GM18511 (cell line): ENCODE results near the gene THOP1.
"Not testable (repeated sequence)": the region's sequence is repeated elsewhere in the genome, so short reads cannot be mapped to it uniquely, and the experiment has no call there.

Source experiments
- ATAC-seq: cut with Tn5 transposase; IDR thresholded peaks from one replicate; pipeline ENCODE4 v1.9.1; 2021; ENCODE audit warnings: mild to moderate bottlenecking, moderate library complexity; ENCODE audit not compliant: unreplicated experiment

The THOP1 gene

DNA sequence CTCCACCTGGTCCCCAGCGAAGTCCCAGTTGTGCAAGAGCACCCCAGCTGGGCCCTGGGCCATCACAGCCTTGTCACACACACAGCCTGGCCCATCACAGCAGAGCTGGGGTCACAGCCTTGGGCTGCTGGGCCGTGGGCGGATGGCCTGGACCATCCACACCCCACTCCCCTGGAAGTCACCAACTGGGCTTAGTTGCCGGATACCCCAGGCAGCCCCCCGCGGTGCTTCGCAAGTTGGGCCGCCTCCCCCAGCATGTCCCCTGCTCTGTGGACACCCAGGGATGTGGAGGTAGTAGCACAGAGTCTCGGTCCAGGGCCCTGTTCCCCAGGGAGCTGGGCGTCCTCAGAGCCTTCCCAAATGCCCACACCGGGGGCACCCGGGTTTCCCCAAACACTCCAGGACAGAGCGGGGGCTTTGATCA is 29.9 kb downstream of the THOP1 start:
- ATAC-seq, result no peak

DNA sequence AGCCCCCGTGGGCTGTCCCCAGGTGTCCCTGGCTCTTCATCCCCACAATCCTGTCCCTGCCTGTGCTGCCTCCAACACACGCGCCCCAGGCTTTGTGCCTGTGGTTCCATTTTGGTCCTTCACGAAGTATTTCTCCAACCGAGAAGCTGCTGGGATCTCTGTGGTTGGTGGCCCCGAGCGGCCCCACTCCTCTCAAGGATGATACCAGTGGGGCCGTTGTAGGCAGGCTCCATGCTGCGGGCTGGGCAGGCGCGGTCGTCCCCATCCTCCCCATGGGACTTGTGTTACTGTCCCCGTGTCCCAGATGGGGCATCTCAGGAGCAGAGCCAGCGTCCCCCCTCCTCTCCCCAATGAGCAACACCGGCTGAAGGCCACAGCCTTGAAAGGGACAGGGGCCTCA is 30.6 kb downstream of the THOP1 start:
- no peak for ATAC-seq

DNA sequence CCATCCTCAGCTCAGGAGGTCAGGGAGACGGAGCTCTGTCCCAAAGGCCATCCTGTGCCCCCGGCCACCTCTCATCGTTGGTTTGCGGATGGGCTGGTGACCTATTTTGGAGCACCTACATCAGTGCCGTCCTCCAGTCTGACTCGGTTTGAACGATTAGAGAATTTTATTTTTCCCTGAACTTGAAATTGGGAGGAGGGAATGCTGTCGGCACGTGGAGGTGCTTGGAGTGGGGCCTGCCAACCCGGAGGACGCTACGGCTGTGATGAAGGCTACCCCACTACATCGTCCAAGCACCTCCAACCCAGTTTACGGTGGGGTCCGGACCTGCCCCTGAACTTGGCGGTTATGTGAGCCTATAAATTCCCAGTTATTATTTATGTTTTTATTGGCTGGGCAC is 31.3 kb downstream of the THOP1 start:
- ATAC-seq, result no peak

DNA sequence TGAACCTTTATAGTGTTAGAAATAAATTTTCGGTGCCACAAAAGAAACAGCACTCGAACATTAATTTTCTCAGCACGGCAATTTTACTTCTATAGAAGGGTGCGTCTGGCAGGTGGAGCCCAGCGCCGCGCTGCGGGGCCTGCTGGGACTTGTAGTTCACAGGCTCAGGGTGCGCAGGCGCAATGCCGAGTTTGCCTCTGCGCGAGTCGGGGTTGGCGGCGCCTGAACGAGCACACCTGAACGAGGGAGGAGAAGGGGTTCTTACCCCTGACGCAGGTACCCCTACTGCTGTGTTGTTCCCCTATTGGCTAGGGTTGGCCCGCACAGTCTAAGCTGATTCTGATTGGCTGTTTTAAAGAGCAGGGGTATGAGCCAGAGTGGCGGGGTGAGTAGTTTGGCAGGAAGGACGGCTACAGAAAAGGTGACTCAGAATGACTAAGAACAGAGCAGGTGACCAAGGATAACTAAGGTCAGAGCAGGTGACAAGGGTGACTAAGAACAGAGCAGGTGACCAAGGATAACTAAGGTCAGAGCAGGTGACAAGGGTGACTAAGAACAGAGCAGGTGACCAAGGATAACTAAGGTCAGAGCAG is 32.0 kb downstream of the THOP1 start:
- ATAC-seq, result not testable (repeated sequence)

DNA sequence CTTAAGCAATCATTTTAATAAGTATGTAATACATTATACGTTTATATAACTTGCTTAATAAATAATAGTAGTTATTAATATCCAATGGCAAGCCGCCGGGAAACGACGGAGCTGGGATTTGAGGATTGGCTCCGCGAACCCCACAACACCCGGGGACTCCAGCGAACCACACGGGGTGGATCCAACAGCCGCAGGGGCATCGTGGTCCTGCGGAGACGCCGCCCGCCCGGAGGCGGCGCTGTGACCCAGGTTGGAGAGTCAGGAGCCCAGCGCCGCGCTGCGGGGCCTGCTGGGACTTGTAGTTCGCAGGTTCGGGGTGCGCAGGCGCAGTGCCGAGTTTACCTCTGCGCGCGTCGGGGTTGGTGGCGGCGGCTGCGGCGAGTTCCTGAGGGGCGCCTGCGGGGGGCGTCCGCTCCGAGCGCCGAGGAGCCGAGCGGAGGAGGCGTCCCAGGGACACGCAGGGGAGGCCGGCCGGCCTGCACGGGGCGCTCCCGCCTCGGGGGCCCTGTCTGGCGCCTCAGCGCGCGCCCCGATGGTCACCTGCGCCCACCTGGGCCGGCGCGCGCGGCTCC is 34.3 kb downstream of the THOP1 start, which contains the start of gene ZNF554:
ZNF554 (plus strand) TSS at position 329 of the 572 bp plus-strand sequence; CDS start at position 533, 204 bp downstream.
- peak; percentile 88 for ATAC-seq

DNA sequence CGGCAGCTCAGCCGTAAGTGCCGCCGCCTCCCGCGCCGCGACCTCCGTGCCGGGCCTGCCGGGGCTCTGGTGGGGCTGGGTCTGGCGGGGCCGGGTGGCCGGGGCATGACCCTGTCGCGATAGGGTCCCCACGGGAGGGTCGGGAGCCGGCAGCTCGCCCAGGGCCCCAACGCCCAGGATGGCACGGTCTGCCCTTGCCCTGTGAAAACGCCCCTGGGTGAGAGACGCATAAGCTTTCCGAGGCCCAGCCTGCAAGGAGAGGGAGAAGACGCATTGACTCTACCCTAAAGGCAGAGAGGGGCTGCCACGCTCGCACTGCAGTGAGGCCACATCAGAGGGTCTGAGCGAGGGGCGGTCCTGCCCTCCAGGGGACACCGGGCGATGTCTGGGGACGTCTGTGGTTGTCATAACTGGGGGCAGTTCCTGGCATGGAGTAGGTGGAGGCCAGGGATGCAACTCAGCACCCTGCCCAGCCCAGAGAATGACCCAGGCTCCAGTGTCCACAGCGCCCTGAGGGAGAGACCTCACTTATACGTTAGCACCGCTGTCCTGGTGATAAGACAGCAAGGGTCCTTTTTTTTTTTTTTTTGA is 34.9 kb downstream of the THOP1 start:
- ATAC-seq, result peak; percentile 16

DNA sequence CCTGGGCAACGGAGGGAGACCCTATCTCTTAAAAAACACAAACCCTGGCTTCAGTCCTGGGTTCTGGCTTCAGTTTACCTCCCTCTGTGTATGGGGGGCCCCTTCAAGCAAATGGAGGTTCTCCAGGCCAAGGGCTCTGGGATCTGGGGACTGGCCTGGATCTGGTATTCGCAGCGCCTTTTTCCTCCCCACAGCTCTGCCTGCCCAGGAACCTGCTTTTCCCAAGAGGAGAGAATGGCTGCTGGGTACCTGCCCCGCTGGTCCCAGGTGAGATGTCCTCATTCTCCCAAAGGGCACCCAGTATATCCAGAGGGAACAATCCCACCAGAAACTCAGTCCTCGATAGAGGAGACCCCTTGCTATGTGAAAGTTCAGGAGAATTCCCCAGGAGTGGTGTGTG is 37.5 kb downstream of the THOP1 start:
- no peak for ATAC-seq

DNA sequence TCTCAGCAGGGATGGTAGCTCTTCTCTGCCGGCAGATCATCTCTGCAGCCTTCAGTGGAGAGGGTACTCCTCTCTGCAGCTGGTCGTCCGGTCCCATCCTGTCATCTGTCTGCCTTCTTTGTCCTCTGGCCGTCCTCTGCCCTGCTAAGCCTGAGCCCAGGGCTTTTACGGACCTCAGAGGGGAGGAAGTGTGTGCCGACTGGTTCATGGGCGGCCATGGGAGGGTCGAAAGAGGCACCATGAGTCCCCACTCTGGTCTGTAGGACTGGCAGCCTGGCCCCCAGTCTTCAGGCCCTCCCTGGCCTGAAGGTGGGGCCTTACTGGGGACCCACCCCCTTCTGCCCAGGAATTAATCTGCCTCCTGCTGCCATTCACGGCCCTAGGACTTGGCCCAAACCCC is 38.3 kb downstream of the THOP1 start:
- no peak for ATAC-seq

DNA sequence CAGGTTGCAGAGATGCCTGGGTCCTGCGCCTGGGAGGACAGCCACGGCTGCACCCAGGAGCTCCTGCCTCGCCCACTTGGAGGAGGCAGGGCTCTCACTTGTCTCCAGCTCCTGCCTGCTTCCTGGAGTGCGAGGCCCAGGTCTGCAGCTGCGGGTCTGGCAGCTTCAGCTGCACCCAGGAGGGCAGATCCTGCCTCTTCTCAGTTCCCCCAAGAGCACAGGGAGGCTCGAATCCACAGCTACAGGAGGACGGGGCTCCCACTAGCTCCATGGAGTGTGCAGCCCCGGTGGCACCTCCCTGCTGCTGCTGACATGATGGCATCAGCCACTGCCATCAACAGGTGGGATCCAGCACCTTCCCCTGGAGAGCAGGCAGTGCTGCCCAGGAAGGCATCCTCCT is 38.8 kb downstream of the THOP1 start:
- ATAC-seq, result no peak

DNA sequence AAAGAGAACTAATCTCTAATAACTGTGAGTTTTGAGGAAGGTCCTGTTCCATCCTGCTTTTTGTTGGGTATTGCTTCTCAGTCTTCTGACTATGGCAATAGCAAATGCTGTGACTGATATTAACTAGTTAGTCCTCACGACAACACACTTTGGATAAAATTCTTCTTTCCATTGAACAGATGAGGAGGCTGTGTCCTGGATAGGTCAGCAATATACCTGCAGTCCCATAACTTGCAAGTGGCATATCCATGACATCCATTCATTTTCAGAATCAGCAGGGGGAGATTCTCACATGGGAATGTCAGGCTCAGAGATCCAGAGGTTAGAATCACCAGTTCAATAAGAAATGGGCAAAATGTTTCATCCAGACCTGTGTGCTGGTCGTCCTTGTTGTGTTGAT is 41.7 kb downstream of the THOP1 start:
- ATAC-seq, result no peak

DNA sequence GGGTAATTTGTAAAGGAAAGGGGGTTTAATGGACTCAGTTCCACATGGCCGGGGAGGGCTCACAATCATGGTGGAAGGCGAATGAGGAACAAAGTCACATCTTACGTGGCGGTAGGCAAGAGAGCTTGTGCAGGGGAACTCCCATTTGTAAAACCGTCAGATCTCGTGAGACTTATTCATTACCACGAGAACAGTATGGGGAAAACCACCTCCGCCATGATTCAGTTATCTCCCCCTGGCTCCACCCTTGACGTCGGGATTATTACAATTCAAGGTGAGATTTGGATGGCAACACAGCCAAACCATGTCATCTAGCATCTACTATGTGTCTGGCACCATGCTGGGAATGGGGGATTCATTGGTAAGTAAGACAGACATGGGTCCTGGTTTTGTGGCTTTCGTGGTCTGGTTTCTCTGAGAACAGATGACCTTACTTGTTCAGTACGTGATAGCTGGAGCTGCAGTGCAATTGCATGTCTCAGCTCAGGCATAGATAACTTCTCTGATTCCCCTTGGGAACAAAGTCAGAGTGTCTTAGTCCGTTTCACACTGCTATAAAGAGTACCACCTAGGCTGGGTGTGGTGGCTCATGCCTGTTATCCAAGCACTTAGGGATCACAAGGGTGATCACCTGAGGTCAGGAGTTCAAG is 42.7 kb downstream of the THOP1 start:
- no peak for ATAC-seq

DNA sequence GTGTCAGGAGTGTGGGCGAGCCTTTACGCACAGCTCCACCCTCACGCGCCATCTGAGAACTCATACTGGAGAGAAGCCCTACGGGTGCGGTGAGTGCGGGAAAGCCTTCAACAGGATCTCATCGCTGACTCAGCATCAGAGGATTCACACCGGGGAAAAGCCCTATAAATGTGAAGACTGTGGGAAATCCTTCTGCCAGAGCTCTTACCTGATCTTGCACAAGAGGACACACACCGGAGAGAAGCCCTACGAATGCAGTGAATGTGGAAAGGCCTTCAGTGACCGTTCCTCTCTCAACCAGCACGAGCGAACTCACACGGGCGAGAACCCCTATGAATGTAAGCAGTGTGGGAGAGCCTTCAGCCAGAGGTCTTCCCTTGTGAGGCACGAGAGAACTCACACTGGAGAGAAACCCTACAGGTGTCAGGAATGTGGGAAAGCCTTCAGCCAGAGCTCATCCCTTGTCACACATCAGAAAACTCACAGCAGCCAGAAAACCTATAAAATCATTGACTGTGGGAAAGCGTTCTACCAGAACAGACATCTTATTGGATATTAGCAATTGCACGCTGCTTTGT is 49.1 kb downstream of the THOP1 start:
- no peak for ATAC-seq

DNA sequence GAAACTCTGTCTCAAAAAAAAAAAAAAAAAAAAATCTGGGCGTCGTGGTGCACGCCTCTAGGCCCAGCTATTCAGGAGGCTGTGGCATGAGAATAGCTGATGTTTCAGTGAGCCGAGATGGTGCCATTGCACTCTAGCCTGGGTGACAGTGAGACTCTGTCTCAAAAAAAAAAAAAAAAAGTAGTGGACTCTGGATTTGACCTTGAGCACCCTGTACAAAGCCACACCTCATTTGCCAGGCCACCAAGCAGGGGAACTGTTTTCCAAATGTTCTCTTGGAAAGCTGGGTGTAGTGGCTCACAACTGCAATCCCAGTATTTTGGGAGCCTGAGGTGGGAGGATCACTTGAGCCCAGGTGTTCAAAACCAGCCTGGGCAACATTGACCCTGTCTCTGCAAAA is 52.1 kb downstream of the THOP1 start:
- ATAC-seq, result no peak

DNA sequence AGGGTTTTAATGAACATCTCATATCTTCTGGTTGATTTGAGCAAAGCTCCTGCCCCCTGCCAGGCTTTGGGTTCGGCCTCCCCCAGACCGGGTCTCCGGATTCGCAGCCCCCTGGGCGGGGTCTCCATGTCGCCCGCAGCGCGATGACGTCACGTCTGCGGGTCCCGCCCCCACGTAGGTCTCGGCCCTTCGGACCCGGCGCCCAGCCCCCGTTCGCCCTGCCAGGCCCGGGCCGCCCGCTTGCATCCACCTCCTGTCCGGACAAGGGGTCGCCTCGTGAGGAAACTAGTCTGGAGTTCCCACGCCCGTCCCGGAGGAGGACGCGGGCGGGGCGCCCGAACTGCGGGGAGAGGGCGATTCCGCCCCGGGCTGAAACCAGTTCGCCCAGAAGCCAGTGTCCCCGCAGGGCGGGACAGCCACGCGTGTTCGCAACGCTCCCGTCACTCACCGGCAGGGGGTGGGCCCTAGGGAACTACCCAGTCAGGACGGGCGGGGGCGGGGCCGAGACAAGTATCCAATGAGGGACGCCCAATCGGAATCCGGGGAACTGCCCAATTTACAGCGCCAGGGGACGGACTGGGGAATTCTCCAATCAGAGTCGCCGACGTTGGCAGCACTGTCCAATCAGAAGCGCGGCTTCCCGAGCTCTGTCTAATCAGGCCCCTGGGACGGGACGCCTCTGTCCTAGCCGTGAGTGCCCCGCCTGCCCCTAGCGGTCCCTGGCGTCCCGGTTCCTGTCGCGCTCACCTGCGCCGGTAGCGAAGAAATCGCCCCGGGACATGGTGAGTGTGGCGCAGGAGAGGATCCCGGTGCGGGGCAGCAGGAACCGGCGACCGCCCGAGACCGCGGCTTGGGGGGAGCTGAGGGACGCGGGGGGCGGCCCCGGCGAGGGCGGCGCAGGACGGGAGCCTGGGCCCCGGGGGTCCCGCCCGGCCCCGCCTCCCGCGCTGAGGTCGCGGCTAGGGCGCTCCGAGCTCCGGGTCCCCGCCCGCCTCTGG is 55.8 kb downstream of the THOP1 start, which contains the start of gene ZNF555:
ZNF555 (plus strand) TSS at position 682 of the 998 bp plus-strand sequence; CDS start at position 780, 98 bp downstream.
- peak; percentile 93 for ATAC-seq

DNA sequence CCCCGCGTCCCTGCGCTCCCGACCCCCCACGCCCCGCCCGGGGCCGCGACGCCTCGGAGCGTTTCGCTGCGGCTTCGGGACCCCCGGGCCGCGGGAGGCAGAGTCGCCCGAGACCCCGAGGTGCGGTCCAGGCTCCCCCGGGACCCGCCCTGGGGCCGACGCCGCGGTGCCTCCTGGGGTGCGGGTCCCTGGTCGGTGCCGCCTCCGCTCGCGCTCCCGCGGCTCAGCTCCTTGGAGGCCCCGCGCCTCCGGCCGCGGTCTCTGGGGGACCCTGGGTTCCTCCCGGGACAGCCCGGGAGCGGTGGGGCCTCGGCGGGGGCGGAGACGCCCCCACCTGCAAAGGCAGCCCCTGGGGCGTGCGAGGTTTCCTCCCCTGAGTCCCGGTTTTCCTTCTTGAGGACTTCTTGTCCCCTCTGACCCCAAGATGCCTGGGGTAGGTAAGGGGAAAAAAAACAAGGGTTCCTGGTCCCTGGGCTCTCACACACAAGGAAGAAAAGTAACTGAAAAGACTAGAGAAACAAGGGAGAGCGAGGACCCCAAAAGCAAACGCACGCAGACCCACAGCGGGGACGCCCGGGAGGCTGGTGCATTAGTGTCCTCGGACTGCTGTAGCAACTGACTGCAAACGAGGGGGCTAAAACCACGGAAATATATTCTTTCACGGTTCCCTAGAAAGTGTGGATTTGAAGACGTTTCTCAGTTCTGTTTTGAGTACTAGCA is 56.7 kb downstream of the THOP1 start:
- ATAC-seq, result no peak

DNA sequence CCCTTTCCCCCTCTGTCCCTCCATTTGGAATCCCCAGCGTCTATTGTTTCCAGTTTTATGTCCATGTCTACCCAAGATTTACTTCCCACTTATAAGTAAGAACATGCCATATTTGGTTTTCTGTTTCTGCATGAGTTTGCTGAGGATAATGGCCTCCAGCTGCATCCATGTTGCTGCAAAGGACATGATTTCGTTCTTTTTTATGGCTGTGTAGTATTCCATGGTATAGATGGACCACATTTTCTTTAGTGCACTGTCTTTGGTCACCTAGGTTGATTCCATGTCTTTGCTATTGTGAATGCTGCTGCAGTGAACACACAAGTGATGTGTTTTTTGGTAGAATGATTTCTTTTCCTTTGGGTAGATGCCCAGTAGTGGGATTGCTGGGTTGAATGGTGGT is 59.8 kb downstream of the THOP1 start:
- ATAC-seq, result no peak

DNA sequence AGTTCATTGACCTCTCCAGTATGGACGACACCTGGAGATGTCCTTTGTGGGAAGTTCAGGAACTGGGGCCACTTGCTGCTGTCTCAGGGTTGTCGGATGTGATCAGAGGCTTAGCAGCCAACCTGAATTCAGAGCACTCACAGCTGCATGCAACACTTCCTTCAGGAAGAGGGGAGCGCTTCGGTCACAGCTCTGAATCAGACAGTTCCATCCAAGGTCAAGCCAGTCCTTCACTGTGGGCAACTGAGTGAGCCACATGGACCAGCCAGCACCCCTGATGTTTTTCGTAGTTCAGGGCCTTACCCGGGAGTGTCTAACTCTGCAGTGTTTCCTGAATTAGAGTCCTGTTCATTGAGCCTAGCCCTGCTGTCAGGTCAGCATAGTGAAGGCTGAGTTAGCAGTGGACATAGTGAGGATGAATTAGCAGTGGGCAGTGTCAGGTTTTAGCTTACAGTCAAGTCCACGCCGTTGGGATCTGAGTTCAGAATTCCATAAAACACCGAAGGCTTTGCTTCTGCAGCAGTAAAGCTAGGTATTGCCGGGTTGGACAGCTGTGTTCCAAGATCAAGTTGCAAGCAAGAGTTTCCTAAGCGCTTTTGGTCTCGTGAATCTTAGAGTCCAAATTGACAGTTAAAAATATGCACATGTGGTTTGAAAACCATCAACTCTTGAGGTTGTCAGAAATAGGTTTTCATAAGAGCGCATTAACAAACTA is 61.0 kb downstream of the THOP1 start:
- ATAC-seq, result no peak

DNA sequence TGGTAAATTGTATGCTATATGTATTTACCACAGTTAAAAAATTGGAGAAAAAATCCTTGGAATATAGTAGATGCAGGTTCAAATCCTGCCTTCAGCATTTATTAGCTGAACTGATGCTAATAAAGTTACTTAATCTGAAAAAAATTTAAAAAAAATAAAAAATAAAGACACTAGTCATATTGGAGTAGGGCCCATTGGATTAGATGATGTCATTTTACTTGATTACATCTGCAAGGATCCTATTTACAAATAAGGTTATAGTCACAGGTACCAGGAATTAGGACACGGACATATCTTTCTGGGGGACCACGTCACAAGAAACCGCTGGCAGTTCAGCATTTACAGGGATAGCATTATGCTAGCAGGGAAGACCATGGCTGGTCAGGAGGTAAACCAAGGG is 62.2 kb downstream of the THOP1 start:
- no peak for ATAC-seq

DNA sequence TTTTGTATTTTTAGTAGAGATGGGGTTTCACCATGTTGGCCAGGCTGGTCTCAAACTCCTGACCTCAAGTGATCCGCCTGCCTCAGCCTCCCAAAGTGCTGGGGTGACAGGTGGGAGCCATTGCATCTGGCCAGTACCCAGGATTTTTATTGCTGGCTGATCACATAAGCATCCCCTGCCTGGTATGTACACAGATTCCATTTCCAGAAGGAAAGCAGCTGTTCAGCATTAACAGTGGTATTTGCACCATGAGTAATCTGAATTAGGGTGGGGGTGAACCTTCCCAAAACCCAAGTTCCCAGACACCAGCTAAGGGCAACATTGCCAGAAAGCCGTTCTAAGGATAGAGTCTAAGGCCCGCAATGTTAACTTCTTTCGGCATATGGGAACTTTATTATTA is 63.3 kb downstream of the THOP1 start:
- ATAC-seq, result no peak
